Measurements from ENCODE around the gene CCDC126.
"Not testable (repeated sequence)": the region's sequence is repeated elsewhere in the genome, so short reads cannot be mapped to it uniquely, and the experiment has no call there.

CCDC126 gene

GRCh38 chr7:23628370-23628769 is 31.2 kb downstream of the CCDC126 start:
- DNase-seq = peak in 1 of 14 donors; percentile 5

- no peak for DNase-seq
Observed at GRCh38 chr7:23633417-23633816, 36.2 kb downstream of the CCDC126 start.

GRCh38 chr7:23645822-23646221 is 48.6 kb downstream of the CCDC126 start:
- no peak for DNase-seq

GRCh38 chr7:23653942-23654341 is 56.8 kb downstream of the CCDC126 start:
- DNase-seq = no peak

GRCh38 chr7:23654508-23654907 is 57.3 kb downstream of the CCDC126 start:
- peak in 2 of 14 donors; percentile 0 to 3 for DNase-seq

GRCh38 chr7:23655433-23655832 is 58.3 kb downstream of the CCDC126 start:
- DNase-seq = no peak

GRCh38 chr7:23658831-23659427 is 61.7 kb downstream of the CCDC126 start:
- no peak for DNase-seq

GRCh38 chr7:23661385-23661784 is 64.2 kb downstream of the CCDC126 start:
- no peak for DNase-seq

GRCh38 chr7:23662124-23662983 is 65.2 kb downstream of the CCDC126 start:
- no peak for DNase-seq

- no peak for DNase-seq
Observed at GRCh38 chr7:23662984-23663313, 65.8 kb downstream of the CCDC126 start.

GRCh38 chr7:23664122-23664521 is 66.9 kb downstream of the CCDC126 start:
- no peak for DNase-seq

- DNase-seq = no peak
Observed at GRCh38 chr7:23672033-23672432, 74.9 kb downstream of the CCDC126 start.

GRCh38 chr7:23679898-23680413 is 82.8 kb downstream of the CCDC126 start, which contains the start of gene FAM221A:
Gene FAM221A, plus strand, starts transcription at chr7:23680199. Its CDS starts 20 bp downstream, at chr7:23680219.
- peak in 13 of 14 donors; percentile 58 to 92 (median 86) for DNase-seq

GRCh38 chr7:23680414-23681405 is 83.5 kb downstream of the CCDC126 start:
- DNase-seq = peak in 13 of 14 donors; percentile 6 to 75 (median 44)

GRCh38 chr7:23684041-23684440 is 86.9 kb downstream of the CCDC126 start:
- DNase-seq = not testable (repeated sequence)

- DNase-seq = no peak
Observed at GRCh38 chr7:23685731-23686130, 88.5 kb downstream of the CCDC126 start.

GRCh38 chr7:23687011-23687410 is 89.8 kb downstream of the CCDC126 start:
- no peak for DNase-seq

GRCh38 chr7:23689165-23689564 is 92.0 kb downstream of the CCDC126 start:
- no peak for DNase-seq

GRCh38 chr7:23691320-23691719 is 94.1 kb downstream of the CCDC126 start:
- DNase-seq = no peak

- DNase-seq = no peak
Observed at GRCh38 chr7:23693224-23693623, 96.0 kb downstream of the CCDC126 start.

Data from C1 segment of cervical spinal cord (tissue), 14 donors.